MCF 10A (cell line): ENCODE data around the gene WNT3A. TPM values are rescaled to one million over a fixed set of nuclear protein-coding genes. Genes with fewer than 3 reads are reported as not detected.

Experiments
- BruUV-seq: library from RNA; stranded (reverse); fragments of 400-500 nt; replicated peaks from 2 replicates; lab custom pipeline; 2021; lab: Mats Ljungman, UMichigan
- CTCF ChIA-PET: fragments of 300-600 bp; sonication (Branson Sonifier 250); formaldehyde crosslinking; extraction: SDS; loops from one replicate; lab custom pipeline; 2021; ENCODE audit warnings: antibody characterized with exemption, inconsistent platforms; lab: Yijun Ruan, JAX
- POLR2A ChIA-PET: fragments of 300-600, 350-650 bp; sonication (Branson Sonifier 250); formaldehyde crosslinking; extraction: SDS; loops from one replicate; lab custom pipeline; 2020; ENCODE audit warnings: antibody characterized with exemption, inconsistent platforms; lab: Yijun Ruan, JAX
- DNase-seq: peaks from one replicate; pipeline ENCODE4 v3.0.0-alpha.2; 2018; ENCODE audit not compliant: unreplicated experiment
- H3K27ac Mint-ChIP-seq: one replicate; pipeline ENCODE4 v1.8.0; 2022; ENCODE audit warnings: mild to moderate bottlenecking, low read depth, mixed read lengths; ENCODE audit not compliant: unreplicated experiment
- H3K27me3 Mint-ChIP-seq: one replicate; pipeline ENCODE4 v1.8.0; 2022; ENCODE audit warnings: mixed read lengths; ENCODE audit not compliant: insufficient read depth, unreplicated experiment
- H3K36me3 Mint-ChIP-seq: one replicate; pipeline ENCODE4 v1.8.0; 2022; ENCODE audit warnings: mild to moderate bottlenecking, moderate library complexity, mixed read lengths; ENCODE audit not compliant: insufficient read depth, unreplicated experiment
- H3K4me1 Mint-ChIP-seq: one replicate; pipeline ENCODE4 v1.8.0; 2022; ENCODE audit warnings: mixed read lengths; ENCODE audit not compliant: insufficient read depth, unreplicated experiment
- H3K4me3 Mint-ChIP-seq: one replicate; pipeline ENCODE4 v1.8.0; 2022; ENCODE audit warnings: mild to moderate bottlenecking, moderate library complexity, mixed read lengths; ENCODE audit not compliant: unreplicated experiment
- H3K9me3 Mint-ChIP-seq: one replicate; pipeline ENCODE4 v1.8.0; 2022; ENCODE audit warnings: mixed read lengths; ENCODE audit not compliant: unreplicated experiment
- intact Hi-C: fragments of 100-400 bp; cut with micrococcal nuclease; formaldehyde crosslinking; loops from 2 replicates; pipeline ENCODE4 v1.14.1; 2022
- total RNA-seq: library from RNA; stranded (reverse); gene quantifications from 2 replicates; pipeline ENCODE4 v1.2.3, GENCODE V29; 2022
- TF ChIP-seq, protein P1 (sequence below): fragments of 200-600 bp; IDR thresholded peaks from one replicate; pipeline ENCODE4 v1.8.0; 2022; ENCODE audit warnings: antibody characterized with exemption, mild to moderate bottlenecking; ENCODE audit not compliant: unreplicated experiment

The WNT3A gene
- total RNA-seq, 1 experiment from 2014 or later: not detected

DNA sequence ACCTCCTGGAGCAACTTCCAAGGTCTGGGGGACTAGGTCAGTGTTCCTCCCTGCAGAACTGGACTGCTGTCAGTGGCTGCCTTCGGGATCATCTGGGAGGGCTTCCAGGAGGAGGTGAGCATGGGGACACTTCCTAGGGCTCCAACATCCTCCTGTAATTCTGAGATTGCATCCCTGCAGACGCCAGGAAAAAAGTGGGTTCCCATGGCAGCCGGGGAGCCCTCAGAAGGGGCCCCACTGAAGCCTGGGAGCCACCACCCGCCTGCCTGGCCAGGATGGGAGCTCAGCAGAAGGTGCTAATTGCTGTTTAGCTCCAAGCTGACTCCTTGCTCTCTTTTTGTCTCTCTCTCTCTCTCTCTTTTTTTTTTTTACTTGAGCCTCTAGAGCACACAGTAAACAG, 59.6 kb downstream of the WNT3A start:
- Mint-ChIP-seq H3K4me1 (no peaks in the 10 kb centered on the region), H3K27ac (no peak overlapping the region), H3K27me3 (peaks cover 32% of the 10 kb centered on the region), H3K9me3 (no peaks in the 10 kb centered on the region), H3K4me3 (no peak overlapping the region), H3K36me3 (no peaks in the 10 kb centered on the region)
- TF ChIP-seq, protein P1, sequence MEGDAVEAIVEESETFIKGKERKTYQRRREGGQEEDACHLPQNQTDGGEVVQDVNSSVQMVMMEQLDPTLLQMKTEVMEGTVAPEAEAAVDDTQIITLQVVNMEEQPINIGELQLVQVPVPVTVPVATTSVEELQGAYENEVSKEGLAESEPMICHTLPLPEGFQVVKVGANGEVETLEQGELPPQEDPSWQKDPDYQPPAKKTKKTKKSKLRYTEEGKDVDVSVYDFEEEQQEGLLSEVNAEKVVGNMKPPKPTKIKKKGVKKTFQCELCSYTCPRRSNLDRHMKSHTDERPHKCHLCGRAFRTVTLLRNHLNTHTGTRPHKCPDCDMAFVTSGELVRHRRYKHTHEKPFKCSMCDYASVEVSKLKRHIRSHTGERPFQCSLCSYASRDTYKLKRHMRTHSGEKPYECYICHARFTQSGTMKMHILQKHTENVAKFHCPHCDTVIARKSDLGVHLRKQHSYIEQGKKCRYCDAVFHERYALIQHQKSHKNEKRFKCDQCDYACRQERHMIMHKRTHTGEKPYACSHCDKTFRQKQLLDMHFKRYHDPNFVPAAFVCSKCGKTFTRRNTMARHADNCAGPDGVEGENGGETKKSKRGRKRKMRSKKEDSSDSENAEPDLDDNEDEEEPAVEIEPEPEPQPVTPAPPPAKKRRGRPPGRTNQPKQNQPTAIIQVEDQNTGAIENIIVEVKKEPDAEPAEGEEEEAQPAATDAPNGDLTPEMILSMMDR: no peak
- ChIA-PET CTCF (interaction anchor here (0.6 to 2.9 kb wide), 3 partner anchors 68 to 335 kb away, joined by 3 to 18 read pairs (median 5); no protein-coding TSS in a partner anchor), POLR2A (interaction anchor here (0.7 to 1.6 kb wide), 3 partner anchors 12 to 18 kb away, joined by 3 to 4 read pairs (median 3); partner anchors contain the start of gene ARF1)
- intact Hi-C loops: no loop called here
- BruUV-seq: no TSS peak
- no peak for DNase-seq

DNA sequence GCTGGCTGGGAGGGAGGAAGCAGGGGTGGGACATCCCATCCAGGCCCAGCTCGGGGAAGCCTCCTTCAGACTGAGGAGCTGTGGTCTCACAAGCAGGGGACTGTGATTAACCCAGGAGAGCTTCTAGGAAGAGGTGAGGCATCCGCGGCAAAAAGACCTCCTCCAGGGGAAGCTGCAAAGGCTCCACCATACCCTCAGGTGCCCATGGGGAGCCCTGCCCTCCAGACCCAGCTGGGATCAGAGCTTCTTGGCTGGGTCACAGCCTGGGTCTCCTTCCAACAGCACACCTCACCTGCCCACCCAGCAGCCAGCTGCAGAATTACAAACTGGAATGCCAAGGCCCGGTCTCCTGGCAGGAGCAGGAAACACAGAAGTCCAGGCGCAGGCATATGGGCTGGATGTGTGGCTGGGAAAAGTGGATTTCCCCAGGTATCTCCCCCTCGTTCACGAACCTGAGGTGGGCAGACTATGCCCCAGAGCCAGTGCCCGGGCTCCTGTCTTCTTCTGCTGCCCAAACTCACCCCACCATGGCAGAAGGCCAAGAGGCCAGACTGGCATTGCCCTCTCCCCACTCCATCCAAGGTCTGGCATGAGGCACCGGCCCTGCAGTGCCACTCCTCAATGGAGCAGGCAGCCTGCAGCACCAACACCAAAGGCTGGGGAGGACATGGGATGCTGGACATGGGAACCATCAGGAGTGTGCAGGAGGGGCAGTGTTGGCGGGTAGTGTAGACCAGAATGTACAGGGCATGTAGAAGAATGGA, 60.3 kb downstream of the WNT3A start:
- no peaks in the 10 kb centered on the region for H3K36me3 Mint-ChIP-seq
- TF ChIP-seq, protein P1: no peak
- no peak for DNase-seq
- no peak overlapping the region for H3K27ac Mint-ChIP-seq
- H3K4me3 Mint-ChIP-seq: no peak overlapping the region
- intact Hi-C loops: no loop called here
- H3K9me3 Mint-ChIP-seq: no peaks in the 10 kb centered on the region
- ChIA-PET CTCF (interaction anchor here (0.6 to 2.9 kb wide), 3 partner anchors 68 to 336 kb away, joined by 3 to 18 read pairs (median 5); no protein-coding TSS in a partner anchor), POLR2A (interaction anchor here (1.6 kb wide), 1 partner anchor 15 kb away, joined by 3 read pairs; the partner anchor contains the start of gene ARF1)
- no TSS peak for BruUV-seq
- no peaks in the 10 kb centered on the region for H3K4me1 Mint-ChIP-seq
- peaks cover 32% of the 10 kb centered on the region for H3K27me3 Mint-ChIP-seq

DNA sequence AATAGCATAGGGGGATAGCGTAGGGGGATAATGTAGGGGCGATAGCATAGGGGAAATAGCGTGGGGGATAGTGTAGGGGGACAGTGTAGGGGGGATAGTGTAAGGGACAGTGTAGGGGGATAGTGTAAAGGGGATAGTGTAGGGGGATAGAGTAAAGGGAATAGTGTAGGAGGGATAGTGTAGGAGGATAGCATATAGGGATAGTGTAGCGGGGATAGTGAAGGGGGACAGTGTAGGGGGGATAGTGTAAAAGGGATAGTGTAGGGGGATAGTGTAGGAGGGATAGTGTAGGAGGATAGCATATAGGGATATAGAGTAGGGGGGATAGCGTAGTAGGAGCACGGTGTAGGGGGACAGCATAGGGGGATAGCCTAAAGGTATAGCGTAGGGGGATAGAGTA, 61.6 kb downstream of the WNT3A start:
- intact Hi-C loops: no loop called here
- no TSS peak for BruUV-seq
- ChIA-PET POLR2A (no interaction called here), CTCF (no interaction called here)
- H3K36me3 Mint-ChIP-seq: no peaks in the 10 kb centered on the region
- no peaks in the 10 kb centered on the region for H3K4me1 Mint-ChIP-seq
- no peak overlapping the region for H3K27ac Mint-ChIP-seq
- TF ChIP-seq, protein P1: no peak
- H3K27me3 Mint-ChIP-seq: peaks cover 32% of the 10 kb centered on the region
- DNase-seq: no peak
- no peaks in the 10 kb centered on the region for H3K9me3 Mint-ChIP-seq
- H3K4me3 Mint-ChIP-seq: no peak overlapping the region

DNA sequence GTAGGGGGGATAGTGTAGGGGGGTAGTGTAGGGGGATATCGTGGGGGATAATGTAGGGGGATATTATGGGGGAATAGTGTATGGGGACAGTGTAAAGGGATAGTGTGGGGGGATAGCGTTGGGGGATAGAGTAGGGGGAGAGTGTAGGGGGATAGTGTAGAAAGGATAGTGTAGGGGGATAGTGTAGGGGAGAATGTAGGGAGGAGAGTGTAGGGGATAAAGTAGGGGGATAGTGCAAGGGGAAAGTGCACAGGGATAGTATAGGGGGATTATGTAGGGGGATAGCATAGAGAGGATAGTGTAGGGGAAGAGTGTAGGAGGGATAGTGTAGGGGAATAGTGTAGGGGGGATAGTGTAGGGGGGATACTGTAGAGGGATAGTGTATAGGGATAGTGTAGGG, 63.4 kb downstream of the WNT3A start:
- TF ChIP-seq, protein P1: no peak
- CTCF ChIA-PET: no interaction called here

More for the DNA sequence above, 63.4 kb downstream of the WNT3A start:
- POLR2A ChIA-PET: no interaction called here
- Mint-ChIP-seq H3K27ac (no peak overlapping the region), H3K27me3 (peaks cover 32% of the 10 kb centered on the region), H3K36me3 (no peaks in the 10 kb centered on the region), H3K4me3 (no peak overlapping the region), H3K9me3 (no peaks in the 10 kb centered on the region), H3K4me1 (no peaks in the 10 kb centered on the region)
- BruUV-seq: no TSS peak
- intact Hi-C loops: loop anchor here (5.0 kb wide), 2 partner anchors 263 to 308 kb away; no protein-coding TSS in a partner anchor
- DNase-seq: no peak
